Skeletal muscle satellite cell (primary cell): Measurements from ENCODE around the gene RNF111.
"Not testable (repeated sequence)": the region's sequence is repeated elsewhere in the genome, so short reads cannot be mapped to it uniquely, and the experiment has no call there.

Experiments
- H3K27me3 ChIP-seq: 2 replicates; pipeline ENCODE4 v1.7.0; 2013; ENCODE audit warnings: low read length; ENCODE audit not compliant: control insufficient read depth, insufficient read depth
- H3K36me3 ChIP-seq: 2 replicates; pipeline ENCODE4 v1.7.0; 2013; ENCODE audit warnings: mild to moderate bottlenecking, control low read depth, low read length; ENCODE audit not compliant: insufficient read depth
- H3K4me1 ChIP-seq: 2 replicates; pipeline ENCODE4 v1.7.0; 2013; ENCODE audit warnings: low read length; ENCODE audit not compliant: control insufficient read depth, insufficient read depth
- H3K4me2 ChIP-seq: 2 replicates; pipeline ENCODE4 v1.7.0; 2013; ENCODE audit warnings: mild to moderate bottlenecking, low read length
- H3K4me3 ChIP-seq: 2 replicates; pipeline ENCODE4 v1.7.0; 2013; ENCODE audit warnings: low read length
- H3K9ac ChIP-seq: 2 replicates; pipeline ENCODE4 v1.7.0; 2013; ENCODE audit warnings: mild to moderate bottlenecking, low read depth, low read length, moderate library complexity
- H3K9me3 ChIP-seq: replicated peaks from 2 replicates; pipeline ENCODE4 v1.7.0; 2013; ENCODE audit warnings: mild to moderate bottlenecking, control low read depth, low read length

Gene RNF111

GRCh38 chr15:59116141-59116540 is 128.7 kb downstream of the RNF111 start:
- Histone ChIP-seq H3K4me3 (no peak overlapping the region), H3K27me3 (no peaks in the 10 kb centered on the region), H3K36me3 (peaks cover 56% of the 10 kb centered on the region), H3K4me2 (no peak overlapping the region), H3K4me1 (no peaks in the 10 kb centered on the region), H3K9me3 (no peaks in the 10 kb centered on the region), H3K9ac (no peak overlapping the region)

- Histone ChIP-seq H3K4me2 (no peak overlapping the region), H3K4me1 (no peaks in the 10 kb centered on the region), H3K9me3 (no peaks in the 10 kb centered on the region), H3K9ac (no peak overlapping the region), H3K36me3 (peaks cover 49% of the 10 kb centered on the region), H3K4me3 (no peak overlapping the region), H3K27me3 (no peaks in the 10 kb centered on the region)
These were observed 129.3 kb downstream of the RNF111 start for GRCh38 chr15:59116771-59117170.

- H3K9me3 ChIP-seq, result no peaks in the 10 kb centered on the region
- peaks cover 41% of the 10 kb centered on the region for H3K36me3 ChIP-seq
- no peaks in the 10 kb centered on the region for H3K27me3 ChIP-seq
- no peak overlapping the region for H3K4me2 ChIP-seq
- H3K4me1 ChIP-seq, result no peaks in the 10 kb centered on the region
- H3K4me3 ChIP-seq, result no peak overlapping the region
- H3K9ac ChIP-seq, result no peak overlapping the region
These were observed 132.2 kb downstream of the RNF111 start for GRCh38 chr15:59119625-59120024.

- Histone ChIP-seq H3K4me2 (no peak overlapping the region), H3K4me3 (no peak overlapping the region), H3K9me3 (no peaks in the 10 kb centered on the region), H3K4me1 (no peaks in the 10 kb centered on the region), H3K9ac (no peak overlapping the region), H3K27me3 (no peaks in the 10 kb centered on the region), H3K36me3 (peaks cover 43% of the 10 kb centered on the region)
These were observed 133.5 kb downstream of the RNF111 start for GRCh38 chr15:59120937-59121336.

GRCh38 chr15:59124261-59124660 is 136.8 kb downstream of the RNF111 start:
- H3K4me1 ChIP-seq, result no peaks in the 10 kb centered on the region
- H3K27me3 ChIP-seq, result no peaks in the 10 kb centered on the region
- no peaks in the 10 kb centered on the region for H3K9me3 ChIP-seq
- H3K4me3 ChIP-seq, result no peak overlapping the region
- H3K4me2 ChIP-seq, result no peak overlapping the region
- no peak overlapping the region for H3K9ac ChIP-seq
- H3K36me3 ChIP-seq, result peaks cover 25% of the 10 kb centered on the region

- H3K27me3 ChIP-seq, result not testable (repeated sequence)
These were observed 138.2 kb downstream of the RNF111 start for GRCh38 chr15:59125683-59126082.

GRCh38 chr15:59127255-59127654 is 139.8 kb downstream of the RNF111 start:
- not testable (repeated sequence) for H3K9ac ChIP-seq, H3K9me3 ChIP-seq, H3K27me3 ChIP-seq, H3K4me1 ChIP-seq, H3K4me2 ChIP-seq, H3K4me3 ChIP-seq
- peaks cover 41% of the 10 kb centered on the region for H3K36me3 ChIP-seq

More at GRCh38 chr15:59125683-59126082, 138.2 kb downstream of the RNF111 start:
- not testable (repeated sequence) for H3K4me1 ChIP-seq, H3K4me2 ChIP-seq, H3K9me3 ChIP-seq, H3K4me3 ChIP-seq, H3K9ac ChIP-seq
- peaks cover 27% of the 10 kb centered on the region for H3K36me3 ChIP-seq

GRCh38 chr15:59131456-59131855 is 144.0 kb downstream of the RNF111 start:
- Histone ChIP-seq H3K36me3 (peaks cover 63% of the 10 kb centered on the region), H3K9me3 (peaks cover 6% of the 10 kb centered on the region), H3K9ac (no peak overlapping the region), H3K4me1 (no peaks in the 10 kb centered on the region), H3K27me3 (no peaks in the 10 kb centered on the region), H3K4me2 (no peak overlapping the region), H3K4me3 (no peak overlapping the region)

- H3K36me3 ChIP-seq, result peaks cover 69% of the 10 kb centered on the region
- H3K9me3 ChIP-seq, result peaks cover 6% of the 10 kb centered on the region
- no peak overlapping the region for H3K4me2 ChIP-seq
- H3K27me3 ChIP-seq, result no peaks in the 10 kb centered on the region
- no peaks in the 10 kb centered on the region for H3K4me1 ChIP-seq
- H3K9ac ChIP-seq, result no peak overlapping the region
- no peak overlapping the region for H3K4me3 ChIP-seq
These were observed 144.6 kb downstream of the RNF111 start for GRCh38 chr15:59131969-59132562.

- Histone ChIP-seq H3K36me3 (peaks cover 85% of the 10 kb centered on the region), H3K4me1 (no peaks in the 10 kb centered on the region), H3K9me3 (peaks cover 6% of the 10 kb centered on the region), H3K4me3 (no peak overlapping the region), H3K27me3 (no peaks in the 10 kb centered on the region), H3K4me2 (no peak overlapping the region), H3K9ac (no peak overlapping the region)
These were observed 146.5 kb downstream of the RNF111 start for GRCh38 chr15:59133929-59134427.

- Histone ChIP-seq H3K4me3 (no peak overlapping the region), H3K9me3 (no peaks in the 10 kb centered on the region), H3K27me3 (no peaks in the 10 kb centered on the region), H3K4me1 (no peaks in the 10 kb centered on the region), H3K9ac (no peak overlapping the region), H3K4me2 (no peak overlapping the region), H3K36me3 (peaks cover 81% of the 10 kb centered on the region)
These were observed 150.1 kb downstream of the RNF111 start for GRCh38 chr15:59137566-59137965.

- Histone ChIP-seq H3K4me3 (no peak overlapping the region), H3K36me3 (peaks cover 80% of the 10 kb centered on the region), H3K9ac (no peak overlapping the region), H3K27me3 (no peaks in the 10 kb centered on the region), H3K9me3 (no peaks in the 10 kb centered on the region), H3K4me2 (no peak overlapping the region), H3K4me1 (no peaks in the 10 kb centered on the region)
These were observed 150.8 kb downstream of the RNF111 start for GRCh38 chr15:59138243-59138642.
